ENCODE data around the gene HNF4A.

Gene HNF4A

DNA sequence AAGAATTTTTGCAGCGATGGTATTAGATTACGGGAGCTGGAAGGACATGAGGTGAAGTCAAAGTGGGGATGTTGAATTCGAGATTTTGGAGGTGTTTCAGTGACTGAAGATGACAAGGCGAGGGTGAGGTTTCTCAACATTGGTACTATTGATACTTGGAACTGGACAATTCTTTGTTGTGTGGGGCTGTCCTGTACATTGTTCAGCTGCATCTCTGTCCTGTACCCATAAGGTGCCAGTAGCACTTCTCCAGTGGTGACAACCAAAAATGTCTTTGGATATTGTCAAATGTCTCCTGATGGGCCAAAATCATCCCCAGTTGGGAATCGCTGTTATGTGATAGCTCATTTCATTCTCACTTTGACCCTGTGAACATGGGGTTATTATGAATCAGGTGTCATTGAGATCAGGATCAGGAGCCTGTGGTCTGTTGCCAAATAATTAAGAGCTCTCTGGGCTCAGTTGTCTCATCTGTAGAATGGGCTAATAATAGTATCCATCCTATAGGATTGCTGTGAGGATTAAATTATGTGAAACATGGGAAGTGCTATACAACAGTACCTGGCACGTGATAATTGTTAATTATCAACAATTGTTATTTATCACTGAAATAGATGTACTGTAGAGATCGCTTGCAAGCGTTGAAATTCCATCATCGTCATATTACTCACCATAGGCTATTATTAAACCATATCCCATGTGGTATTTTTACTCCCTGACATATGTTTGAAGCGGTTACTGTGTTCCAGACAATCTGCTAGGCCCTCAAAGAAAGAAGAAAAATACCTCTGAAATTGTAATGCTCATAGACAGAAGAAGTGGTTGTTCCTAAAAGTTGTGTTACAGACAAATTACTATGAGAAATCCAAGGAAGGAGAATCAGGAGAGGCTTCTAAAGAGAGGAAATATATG lies 71.6 kb downstream of the HNF4A start:
- H3K4me3 ChIP-seq (ENCODE audit: low read depth, low read length) = no peak overlapping the region
- POLR2A ChIA-PET = no interaction called here
- TF ChIP-seq SCRT2 (tag by site-specific recombination; IDR thresholded peaks at IDR 0.05) (no peak), YY2 (tag by site-specific recombination; IDR thresholded peaks at IDR 0.05) (no peak), ZNF350 (tag by site-specific recombination; IDR thresholded peaks at IDR 0.05) (no peak), PRDM1 (tag by site-specific recombination; IDR thresholded peaks at IDR 0.05) (no peak), HOXC10 (CRISPR knock-in tag; IDR thresholded peaks at IDR 0.05) (no peak), ZNF138 (tag by site-specific recombination; IDR thresholded peaks at IDR 0.05; ENCODE audit: borderline replicate concordance) (no peak), ZNF48 (tag by site-specific recombination; IDR thresholded peaks at IDR 0.05) (no peak), ZNF549 (tag by site-specific recombination; IDR thresholded peaks at IDR 0.05) (no peak), ZNF837 (tag by site-specific recombination; IDR thresholded peaks at IDR 0.05) (no peak), ZNF354C (tag by site-specific recombination; IDR thresholded peaks at IDR 0.05; ENCODE audit: borderline replicate concordance, low read depth) (no peak), ZNF324 (tag by site-specific recombination; IDR thresholded peaks at IDR 0.05) (no peak), KLF7 (tag by site-specific recombination; IDR thresholded peaks at IDR 0.05; ENCODE audit: borderline replicate concordance) (no peak), ZBTB17 (tag by site-specific recombination; IDR thresholded peaks at IDR 0.05) (no peak), ZNF660 (tag by site-specific recombination; IDR thresholded peaks at IDR 0.05) (no peak), ZNF510 (tag by site-specific recombination; IDR thresholded peaks at IDR 0.05; ENCODE audit: insufficient replicate concordance) (no peak), MZF1 (tag by site-specific recombination; IDR thresholded peaks at IDR 0.05; ENCODE audit: borderline replicate concordance) (no peak), TCF7L2 (IDR thresholded peaks at IDR 0.05; ENCODE audit: borderline replicate concordance, low read depth, low read length) (no peak)
- TF ChIP-seq, protein P1, sequence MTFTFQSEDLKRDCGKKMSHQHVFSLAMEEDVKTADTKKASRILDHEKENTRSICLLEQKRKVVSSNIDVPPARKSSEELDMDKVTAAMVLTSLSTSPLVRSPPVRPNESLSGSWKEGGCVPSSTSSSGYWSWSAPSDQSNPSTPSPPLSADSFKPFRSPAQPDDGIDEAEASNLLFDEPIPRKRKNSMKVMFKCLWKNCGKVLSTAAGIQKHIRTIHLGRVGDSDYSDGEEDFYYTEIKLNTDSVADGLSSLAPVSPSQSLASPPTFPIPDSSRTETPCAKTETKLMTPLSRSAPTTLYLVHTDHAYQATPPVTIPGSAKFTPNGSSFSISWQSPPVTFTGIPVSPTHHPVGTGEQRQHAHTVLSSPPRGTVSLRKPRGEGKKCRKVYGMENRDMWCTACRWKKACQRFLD (tag by site-specific recombination; IDR thresholded peaks at IDR 0.05) = no peak
- no peak overlapping the region for H3K27ac ChIP-seq (ENCODE audit: extremely low read depth, low read depth, low read length)
- no peaks in the 10 kb centered on the region for H3K4me1 ChIP-seq (ENCODE audit: control insufficient read depth, insufficient read depth, low read length)
- H3K9me3 ChIP-seq (ENCODE audit: control insufficient read depth, insufficient read depth, low read depth, low read length) = no peaks in the 10 kb centered on the region
- H3K36me3 ChIP-seq (ENCODE audit: control insufficient read depth in 2 of 2, insufficient read depth in 1 of 2, low read length in 2 of 2) = no peaks in the 10 kb centered on the region
- CTCF ChIA-PET = no interaction called here

DNA sequence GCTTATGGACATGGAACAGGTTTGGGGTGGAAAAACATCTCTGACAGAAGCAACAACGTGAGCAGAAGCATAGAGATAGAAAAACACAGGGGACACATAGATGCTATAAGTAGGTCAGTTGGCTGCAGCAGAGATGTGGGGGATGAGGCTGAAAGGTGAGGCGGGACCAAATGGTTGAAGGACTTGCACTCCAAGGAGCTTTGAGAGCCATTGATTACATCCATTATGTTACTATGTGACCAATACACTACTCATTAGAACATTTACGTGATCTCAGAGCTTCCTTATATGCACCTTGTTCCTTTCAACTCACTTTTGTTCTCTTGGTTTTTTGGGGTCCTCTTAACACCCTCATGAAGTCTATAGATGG lies 72.3 kb downstream of the HNF4A start:
- Histone ChIP-seq H3K9me3 (ENCODE audit: control insufficient read depth, insufficient read depth, low read depth, low read length) (no peaks in the 10 kb centered on the region), H3K4me3 (ENCODE audit: low read depth, low read length) (no peak overlapping the region), H3K4me1 (ENCODE audit: control insufficient read depth, insufficient read depth, low read length) (no peaks in the 10 kb centered on the region), H3K36me3 (ENCODE audit: control insufficient read depth in 2 of 2, insufficient read depth in 1 of 2, low read length in 2 of 2) (no peaks in the 10 kb centered on the region), H3K27ac (ENCODE audit: extremely low read depth, low read depth, low read length) (no peak overlapping the region)
- TF ChIP-seq KLF8 (tag by site-specific recombination; IDR thresholded peaks at IDR 0.05) = no peak
- ChIA-PET CTCF (no interaction called here), POLR2A (interaction anchor here (0.5 kb wide), 1 partner anchor 482 kb away, joined by 3 read pairs; the partner anchor contains the start of gene PABPC1L)

DNA sequence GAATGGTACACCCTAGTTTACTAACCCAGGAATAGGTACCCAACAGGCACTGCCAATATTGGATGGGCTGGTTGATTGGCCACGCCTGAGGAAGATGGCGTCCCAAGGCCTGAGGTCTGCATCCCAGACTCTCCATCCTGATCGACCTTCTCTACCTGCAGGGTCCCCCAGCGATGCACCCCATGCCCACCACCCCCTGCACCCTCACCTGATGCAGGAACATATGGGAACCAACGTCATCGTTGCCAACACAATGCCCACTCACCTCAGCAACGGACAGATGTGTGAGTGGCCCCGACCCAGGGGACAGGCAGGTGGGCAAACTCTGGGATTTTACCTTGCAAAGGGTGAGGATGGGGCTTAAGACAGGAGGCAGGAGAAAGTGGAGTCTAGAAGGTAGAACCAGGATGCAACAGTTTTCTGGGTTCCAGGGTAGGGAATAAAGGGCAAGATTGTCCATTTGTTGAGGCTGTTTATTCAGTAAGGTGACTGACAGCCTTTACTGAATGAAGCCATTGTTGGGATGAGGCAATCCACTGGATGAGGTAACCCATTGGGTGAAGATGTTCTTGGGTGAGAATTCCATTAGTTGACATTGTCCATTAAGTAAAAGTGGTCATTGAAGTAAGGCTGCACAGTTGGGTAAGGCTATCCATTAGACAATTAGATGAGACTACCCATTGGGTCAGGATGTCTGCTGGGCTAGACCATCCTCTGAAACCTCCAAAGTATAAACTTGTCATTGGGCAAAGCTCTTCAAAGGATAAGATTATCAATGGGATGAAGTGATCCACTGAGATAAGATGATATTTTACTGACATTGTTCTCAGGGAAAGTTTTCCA lies 72.9 kb downstream of the HNF4A start:
- Histone ChIP-seq H3K4me1 (ENCODE audit: control insufficient read depth, insufficient read depth, low read length) (no peaks in the 10 kb centered on the region), H3K36me3 (ENCODE audit: control insufficient read depth in 2 of 2, insufficient read depth in 1 of 2, low read length in 2 of 2) (no peaks in the 10 kb centered on the region), H3K9me3 (ENCODE audit: control insufficient read depth, insufficient read depth, low read depth, low read length) (no peaks in the 10 kb centered on the region), H3K4me3 (ENCODE audit: low read depth, low read length) (no peak overlapping the region), H3K27ac (ENCODE audit: extremely low read depth, low read depth, low read length) (no peak overlapping the region)
- POLR2A ChIA-PET = interaction anchor here (0.5 kb wide), 1 partner anchor 481 kb away, joined by 3 read pairs; the partner anchor contains the start of gene PABPC1L
- CTCF ChIA-PET = no interaction called here
- TF ChIP-seq, protein P2, sequence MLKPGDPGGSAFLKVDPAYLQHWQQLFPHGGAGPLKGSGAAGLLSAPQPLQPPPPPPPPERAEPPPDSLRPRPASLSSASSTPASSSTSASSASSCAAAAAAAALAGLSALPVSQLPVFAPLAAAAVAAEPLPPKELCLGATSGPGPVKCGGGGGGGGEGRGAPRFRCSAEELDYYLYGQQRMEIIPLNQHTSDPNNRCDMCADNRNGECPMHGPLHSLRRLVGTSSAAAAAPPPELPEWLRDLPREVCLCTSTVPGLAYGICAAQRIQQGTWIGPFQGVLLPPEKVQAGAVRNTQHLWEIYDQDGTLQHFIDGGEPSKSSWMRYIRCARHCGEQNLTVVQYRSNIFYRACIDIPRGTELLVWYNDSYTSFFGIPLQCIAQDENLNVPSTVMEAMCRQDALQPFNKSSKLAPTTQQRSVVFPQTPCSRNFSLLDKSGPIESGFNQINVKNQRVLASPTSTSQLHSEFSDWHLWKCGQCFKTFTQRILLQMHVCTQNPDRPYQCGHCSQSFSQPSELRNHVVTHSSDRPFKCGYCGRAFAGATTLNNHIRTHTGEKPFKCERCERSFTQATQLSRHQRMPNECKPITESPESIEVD (tag by site-specific recombination; IDR thresholded peaks at IDR 0.05) = no peak
- no peak for TF ChIP-seq ZNF792 (tag by site-specific recombination; IDR thresholded peaks at IDR 0.05)
- TF ChIP-seq, protein P3, sequence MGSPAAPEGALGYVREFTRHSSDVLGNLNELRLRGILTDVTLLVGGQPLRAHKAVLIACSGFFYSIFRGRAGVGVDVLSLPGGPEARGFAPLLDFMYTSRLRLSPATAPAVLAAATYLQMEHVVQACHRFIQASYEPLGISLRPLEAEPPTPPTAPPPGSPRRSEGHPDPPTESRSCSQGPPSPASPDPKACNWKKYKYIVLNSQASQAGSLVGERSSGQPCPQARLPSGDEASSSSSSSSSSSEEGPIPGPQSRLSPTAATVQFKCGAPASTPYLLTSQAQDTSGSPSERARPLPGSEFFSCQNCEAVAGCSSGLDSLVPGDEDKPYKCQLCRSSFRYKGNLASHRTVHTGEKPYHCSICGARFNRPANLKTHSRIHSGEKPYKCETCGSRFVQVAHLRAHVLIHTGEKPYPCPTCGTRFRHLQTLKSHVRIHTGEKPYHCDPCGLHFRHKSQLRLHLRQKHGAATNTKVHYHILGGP (tag by site-specific recombination; IDR thresholded peaks at IDR 0.05) = no peak
- TF ChIP-seq, protein P4, sequence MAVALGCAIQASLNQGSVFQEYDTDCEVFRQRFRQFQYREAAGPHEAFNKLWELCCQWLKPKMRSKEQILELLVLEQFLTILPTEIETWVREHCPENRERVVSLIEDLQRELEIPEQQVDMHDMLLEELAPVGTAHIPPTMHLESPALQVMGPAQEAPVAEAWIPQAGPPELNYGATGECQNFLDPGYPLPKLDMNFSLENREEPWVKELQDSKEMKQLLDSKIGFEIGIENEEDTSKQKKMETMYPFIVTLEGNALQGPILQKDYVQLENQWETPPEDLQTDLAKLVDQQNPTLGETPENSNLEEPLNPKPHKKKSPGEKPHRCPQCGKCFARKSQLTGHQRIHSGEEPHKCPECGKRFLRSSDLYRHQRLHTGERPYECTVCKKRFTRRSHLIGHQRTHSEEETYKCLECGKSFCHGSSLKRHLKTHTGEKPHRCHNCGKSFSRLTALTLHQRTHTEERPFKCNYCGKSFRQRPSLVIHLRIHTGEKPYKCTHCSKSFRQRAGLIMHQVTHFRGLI (tag by site-specific recombination; IDR thresholded peaks at IDR 0.05) = no peak
- TF ChIP-seq ZNF133 (tag by site-specific recombination; IDR thresholded peaks at IDR 0.05) = no peak
